ENCODE measurements around the gene TM7SF3.

Gene TM7SF3

DNA sequence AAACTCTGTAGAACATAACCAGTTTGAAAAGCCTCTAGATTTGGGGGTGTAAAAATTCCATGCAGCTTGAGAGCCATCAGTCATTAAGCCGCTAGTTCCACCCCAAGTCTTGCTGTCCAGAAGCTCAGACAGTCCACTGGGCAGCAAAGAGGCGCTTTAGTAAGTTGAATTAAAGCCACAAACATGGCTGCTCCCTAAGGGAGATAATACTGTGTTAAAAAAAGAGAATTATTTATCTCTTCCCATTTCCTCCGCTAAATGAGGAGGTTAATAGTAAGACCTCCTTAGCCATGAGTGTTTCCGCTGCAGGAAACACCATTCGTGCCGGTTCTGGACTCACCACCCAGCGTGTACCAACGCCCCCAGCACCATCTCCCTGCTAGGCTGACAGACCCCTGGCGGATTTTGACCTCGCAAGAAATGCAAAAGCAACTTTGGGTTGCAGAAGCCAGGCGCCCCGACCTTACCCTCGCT is 536 bp downstream of the TM7SF3 start:
- no peak for TF ChIP-seq POLR2AphosphoS5 (IDR thresholded peaks at IDR 0.05; ENCODE audit: low read depth, low read length)
- TF ChIP-seq, protein P1, sequence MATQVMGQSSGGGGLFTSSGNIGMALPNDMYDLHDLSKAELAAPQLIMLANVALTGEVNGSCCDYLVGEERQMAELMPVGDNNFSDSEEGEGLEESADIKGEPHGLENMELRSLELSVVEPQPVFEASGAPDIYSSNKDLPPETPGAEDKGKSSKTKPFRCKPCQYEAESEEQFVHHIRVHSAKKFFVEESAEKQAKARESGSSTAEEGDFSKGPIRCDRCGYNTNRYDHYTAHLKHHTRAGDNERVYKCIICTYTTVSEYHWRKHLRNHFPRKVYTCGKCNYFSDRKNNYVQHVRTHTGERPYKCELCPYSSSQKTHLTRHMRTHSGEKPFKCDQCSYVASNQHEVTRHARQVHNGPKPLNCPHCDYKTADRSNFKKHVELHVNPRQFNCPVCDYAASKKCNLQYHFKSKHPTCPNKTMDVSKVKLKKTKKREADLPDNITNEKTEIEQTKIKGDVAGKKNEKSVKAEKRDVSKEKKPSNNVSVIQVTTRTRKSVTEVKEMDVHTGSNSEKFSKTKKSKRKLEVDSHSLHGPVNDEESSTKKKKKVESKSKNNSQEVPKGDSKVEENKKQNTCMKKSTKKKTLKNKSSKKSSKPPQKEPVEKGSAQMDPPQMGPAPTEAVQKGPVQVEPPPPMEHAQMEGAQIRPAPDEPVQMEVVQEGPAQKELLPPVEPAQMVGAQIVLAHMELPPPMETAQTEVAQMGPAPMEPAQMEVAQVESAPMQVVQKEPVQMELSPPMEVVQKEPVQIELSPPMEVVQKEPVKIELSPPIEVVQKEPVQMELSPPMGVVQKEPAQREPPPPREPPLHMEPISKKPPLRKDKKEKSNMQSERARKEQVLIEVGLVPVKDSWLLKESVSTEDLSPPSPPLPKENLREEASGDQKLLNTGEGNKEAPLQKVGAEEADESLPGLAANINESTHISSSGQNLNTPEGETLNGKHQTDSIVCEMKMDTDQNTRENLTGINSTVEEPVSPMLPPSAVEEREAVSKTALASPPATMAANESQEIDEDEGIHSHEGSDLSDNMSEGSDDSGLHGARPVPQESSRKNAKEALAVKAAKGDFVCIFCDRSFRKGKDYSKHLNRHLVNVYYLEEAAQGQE (IDR thresholded peaks at IDR 0.05; ENCODE audit: insufficient read depth in 1 of 2, low read depth in 2 of 2, low read length in 2 of 2) = no peak

DNA sequence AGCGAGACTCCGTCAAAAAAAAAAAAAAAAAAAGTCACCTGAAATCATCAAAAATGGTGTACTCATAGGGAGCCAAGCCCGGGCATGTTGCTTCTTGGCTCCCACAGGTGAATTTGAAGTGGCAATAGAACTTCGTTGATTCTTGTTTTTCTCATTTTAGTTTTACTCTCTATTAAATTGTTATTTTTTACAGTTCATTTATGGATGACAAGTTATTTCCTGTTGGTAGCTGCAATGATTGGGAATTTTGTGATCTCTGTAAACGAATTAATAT is 1.3 kb downstream of the TM7SF3 start:
- no peak for TF ChIP-seq FOXP2 (optimal IDR thresholded peaks at IDR 0.05; ENCODE audit: borderline replicate concordance, extremely low read depth, extremely low read length, insufficient read depth)
- TF ChIP-seq POLR2AphosphoS5 (IDR thresholded peaks at IDR 0.05; ENCODE audit: low read depth, low read length) = no peak
- TF ChIP-seq, protein P1 (IDR thresholded peaks at IDR 0.05; ENCODE audit: insufficient read depth in 1 of 2, low read depth in 2 of 2, low read length in 2 of 2) = no peak
- TF ChIP-seq SIN3A (IDR thresholded peaks at IDR 0.05; ENCODE audit: borderline replicate concordance, insufficient read depth, low read length) = no peak
- no peak for TF ChIP-seq TAF1 (IDR thresholded peaks at IDR 0.05; ENCODE audit: borderline replicate concordance, insufficient read depth, low read length)

DNA sequence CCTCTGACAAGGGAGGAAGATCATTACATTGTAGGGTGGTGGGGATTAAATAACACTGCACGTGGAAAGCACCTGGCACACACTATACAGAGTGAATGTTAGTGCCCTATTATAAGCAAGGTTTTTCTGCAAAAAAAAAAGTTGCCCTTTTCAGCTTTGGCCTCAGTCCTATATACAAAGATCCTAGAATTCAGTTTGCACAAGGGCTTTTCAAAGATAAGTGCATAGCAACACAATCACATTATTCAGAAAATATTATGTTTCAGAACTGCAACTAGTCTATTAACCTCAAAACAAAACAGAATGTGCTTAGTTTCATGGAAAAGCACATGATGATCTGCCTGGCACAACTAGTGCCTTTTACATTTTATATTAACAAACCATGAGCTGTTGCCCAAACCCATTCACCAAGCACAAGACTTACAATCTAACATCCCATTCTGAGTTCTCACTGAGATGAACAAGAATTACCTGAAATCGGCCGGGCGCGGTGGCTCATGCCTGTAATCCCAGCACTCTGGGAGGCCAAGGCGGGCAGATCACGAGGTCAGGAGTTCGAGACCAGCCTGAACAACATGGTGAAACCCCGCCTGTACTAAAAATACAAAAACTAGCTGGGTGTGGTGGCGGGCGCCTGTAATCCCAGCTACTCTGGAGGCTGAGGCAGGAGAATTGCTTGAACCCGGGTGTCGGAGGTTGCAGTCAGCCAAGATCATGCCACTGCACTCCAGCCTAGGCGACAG is 1.8 kb downstream of the TM7SF3 start:
- TF ChIP-seq FOXP2 (optimal IDR thresholded peaks at IDR 0.05; ENCODE audit: borderline replicate concordance, extremely low read depth, extremely low read length, insufficient read depth) = no peak
- no peak for TF ChIP-seq SIN3A (IDR thresholded peaks at IDR 0.05; ENCODE audit: borderline replicate concordance, insufficient read depth, low read length)
- TF ChIP-seq TAF1 (IDR thresholded peaks at IDR 0.05; ENCODE audit: borderline replicate concordance, insufficient read depth, low read length) = no peak
- no peak for TF ChIP-seq POLR2AphosphoS5 (IDR thresholded peaks at IDR 0.05; ENCODE audit: low read depth, low read length)
- TF ChIP-seq, protein P1 (IDR thresholded peaks at IDR 0.05; ENCODE audit: insufficient read depth in 1 of 2, low read depth in 2 of 2, low read length in 2 of 2) = no peak

DNA sequence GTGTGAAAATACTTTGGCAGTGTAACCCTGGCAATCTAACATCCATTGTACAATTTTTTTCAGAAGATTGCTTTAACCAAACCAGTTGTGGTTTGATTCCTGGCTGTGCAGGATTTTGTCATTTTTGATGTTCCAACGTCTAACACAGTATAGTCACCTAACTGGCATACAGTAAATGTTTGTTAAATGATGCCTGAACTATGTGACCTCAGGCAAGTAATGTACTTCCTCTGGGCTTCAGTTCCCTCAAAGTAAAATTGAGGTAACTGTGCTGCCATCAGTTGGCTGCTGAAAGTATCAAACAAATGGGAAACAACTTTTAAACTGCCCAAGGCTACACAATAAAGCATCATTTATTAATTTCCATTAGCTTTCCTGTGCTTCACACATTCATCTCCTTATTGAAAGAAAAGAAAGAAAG is 4.3 kb downstream of the TM7SF3 start:
- TF ChIP-seq, protein P1 (IDR thresholded peaks at IDR 0.05; ENCODE audit: insufficient read depth in 1 of 2, low read depth in 2 of 2, low read length in 2 of 2) = no peak
- TF ChIP-seq FOXP2 (optimal IDR thresholded peaks at IDR 0.05; ENCODE audit: borderline replicate concordance, extremely low read depth, extremely low read length, insufficient read depth) = no peak
- TF ChIP-seq SIN3A (IDR thresholded peaks at IDR 0.05; ENCODE audit: borderline replicate concordance, insufficient read depth, low read length) = no peak
- no peak for TF ChIP-seq TAF1 (IDR thresholded peaks at IDR 0.05; ENCODE audit: borderline replicate concordance, insufficient read depth, low read length)
- TF ChIP-seq POLR2AphosphoS5 (IDR thresholded peaks at IDR 0.05; ENCODE audit: low read depth, low read length) = no peak

DNA sequence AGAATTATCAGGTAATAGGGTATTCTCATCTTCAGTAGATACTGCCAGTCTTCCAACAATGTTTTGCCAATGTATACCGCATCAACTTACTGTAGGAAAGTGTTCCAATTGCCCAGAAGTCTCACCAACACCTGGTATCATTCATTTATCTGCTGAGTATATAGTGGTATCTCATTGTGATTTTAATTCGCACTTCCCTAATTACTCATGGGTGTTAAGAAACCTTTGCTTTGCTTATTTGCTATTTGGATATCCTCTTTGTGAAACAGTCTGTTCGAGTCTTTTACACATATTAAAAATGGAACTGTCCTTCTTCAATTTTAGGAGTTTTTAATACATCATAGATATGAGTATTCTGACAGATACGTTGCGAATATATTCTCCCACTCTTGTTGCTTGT is 6.1 kb downstream of the TM7SF3 start:
- TF ChIP-seq FOXP2 (optimal IDR thresholded peaks at IDR 0.05; ENCODE audit: borderline replicate concordance, extremely low read depth, extremely low read length, insufficient read depth) = no peak
- no peak for TF ChIP-seq SIN3A (IDR thresholded peaks at IDR 0.05; ENCODE audit: borderline replicate concordance, insufficient read depth, low read length)
- TF ChIP-seq TAF1 (IDR thresholded peaks at IDR 0.05; ENCODE audit: borderline replicate concordance, insufficient read depth, low read length) = no peak
- TF ChIP-seq, protein P1 (IDR thresholded peaks at IDR 0.05; ENCODE audit: insufficient read depth in 1 of 2, low read depth in 2 of 2, low read length in 2 of 2) = no peak
- TF ChIP-seq POLR2AphosphoS5 (IDR thresholded peaks at IDR 0.05; ENCODE audit: low read depth, low read length) = no peak
